GM19468 (cell line): ENCODE results near the gene DNAJC11.
"Not testable (repeated sequence)": the region's sequence is repeated elsewhere in the genome, so short reads cannot be mapped to it uniquely, and the experiment has no call there.

ENCODE experiments used
- ATAC-seq: cut with Tn5 transposase; IDR thresholded peaks from one replicate; pipeline ENCODE4 v1.9.1; 2021; ENCODE audit warnings: mild to moderate bottlenecking, moderate library complexity, moderate number of reproducible peaks; ENCODE audit not compliant: unreplicated experiment; ENCODE audit errors: extremely low read depth

DNAJC11 gene

DNA sequence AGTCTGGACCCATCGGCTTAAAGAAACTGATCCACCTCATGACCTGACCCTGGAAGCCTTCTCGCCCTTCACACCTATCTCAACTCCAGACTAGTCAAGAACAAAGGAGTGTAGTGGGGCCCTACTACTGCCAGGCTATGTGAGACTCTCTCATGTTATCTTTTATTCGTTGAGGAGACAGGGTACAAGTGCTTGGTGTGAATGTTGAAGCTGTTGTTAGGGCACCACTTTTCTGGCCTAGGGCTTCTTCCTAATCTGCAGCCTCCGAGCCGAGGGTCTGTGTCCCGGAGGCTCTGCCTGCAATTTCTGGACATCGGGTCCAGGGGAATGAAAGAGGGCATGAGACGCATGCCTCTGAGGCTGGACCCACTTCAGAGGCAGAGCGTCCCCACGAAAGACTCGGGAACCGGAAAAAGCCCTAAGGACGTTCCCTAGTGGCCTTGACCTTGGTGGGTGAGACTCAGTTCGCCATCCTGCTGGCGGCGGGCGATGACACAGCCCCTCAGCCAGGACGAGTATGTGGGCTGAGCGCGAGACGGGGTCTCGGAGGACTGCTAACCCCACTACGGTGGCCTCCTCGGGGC is 671 bp downstream of the DNAJC11 start:
- ATAC-seq, result no peak

GRCh38 chr1:6699915-6700314 is 1.7 kb downstream of the DNAJC11 start:
- not testable (repeated sequence) for ATAC-seq

- ATAC-seq, result no peak
These were observed 5.7 kb downstream of the DNAJC11 start for GRCh38 chr1:6695868-6696267.

- ATAC-seq, result no peak
These were observed 7.4 kb downstream of the DNAJC11 start for GRCh38 chr1:6694121-6694713.

GRCh38 chr1:6692956-6693355 is 8.7 kb downstream of the DNAJC11 start:
- no peak for ATAC-seq

GRCh38 chr1:6691507-6691906 is 10.1 kb downstream of the DNAJC11 start:
- no peak for ATAC-seq

DNA sequence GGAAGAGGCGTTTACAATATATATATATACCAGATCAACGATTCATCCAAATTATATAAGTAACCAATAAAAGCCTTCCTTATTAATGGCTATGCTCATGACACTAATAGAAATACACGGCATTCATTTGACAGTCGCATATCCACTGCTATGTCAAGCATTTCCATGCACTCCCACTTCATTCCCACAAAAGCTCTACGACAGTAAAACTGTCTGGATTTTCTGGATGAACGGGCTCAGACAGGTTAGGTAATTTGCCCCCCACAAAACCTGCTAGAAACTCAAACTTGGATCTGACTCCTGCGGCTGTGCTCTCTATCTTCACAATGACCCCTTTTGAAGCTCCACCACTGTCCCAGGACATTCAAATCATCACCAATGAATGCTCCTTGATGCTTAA is 11.4 kb downstream of the DNAJC11 start:
- ATAC-seq, result no peak

DNA sequence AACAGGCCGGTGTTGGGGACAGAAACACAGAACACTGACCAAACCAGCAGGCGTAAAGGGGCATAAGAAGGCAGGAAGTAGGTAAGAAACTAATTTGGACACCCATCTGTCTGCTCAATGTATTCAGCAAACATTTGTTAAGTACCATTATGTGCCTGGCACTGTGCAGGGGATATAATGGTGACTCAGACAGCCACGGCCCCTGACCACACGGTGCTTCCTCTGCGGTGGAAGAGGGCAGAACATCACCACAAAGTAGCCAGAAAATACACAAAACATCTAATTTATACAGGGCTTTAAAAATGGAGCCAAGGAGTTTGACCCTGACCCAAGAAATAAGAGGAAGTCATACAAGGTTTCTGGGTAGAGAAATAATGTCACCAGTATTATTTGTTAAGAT is 12.9 kb downstream of the DNAJC11 start:
- ATAC-seq, result no peak

- ATAC-seq, result no peak
These were observed 13.6 kb downstream of the DNAJC11 start for GRCh38 chr1:6688001-6688400.

- ATAC-seq, result no peak
These were observed 15.3 kb downstream of the DNAJC11 start for GRCh38 chr1:6686294-6686693.

GRCh38 chr1:6685381-6685780 is 16.2 kb downstream of the DNAJC11 start:
- no peak for ATAC-seq

DNA sequence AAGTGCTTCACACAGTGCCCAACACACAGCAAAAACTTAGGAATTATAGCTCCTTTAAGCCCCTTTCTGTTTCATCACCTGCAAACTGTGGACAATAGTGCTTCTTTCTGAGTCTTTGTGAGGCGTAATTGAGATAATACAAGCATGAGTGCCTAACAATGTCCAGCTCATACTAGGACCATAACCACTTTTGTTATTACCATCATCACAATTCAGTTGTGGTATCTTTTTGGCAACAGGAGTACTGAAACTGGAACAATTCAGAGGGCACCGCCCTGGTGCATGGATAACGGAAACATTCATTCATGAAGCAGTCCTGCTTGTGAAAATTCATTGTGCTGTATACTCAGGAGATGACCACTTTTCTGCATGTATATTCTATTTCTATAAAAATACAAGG is 18.2 kb downstream of the DNAJC11 start:
- no peak for ATAC-seq

DNA sequence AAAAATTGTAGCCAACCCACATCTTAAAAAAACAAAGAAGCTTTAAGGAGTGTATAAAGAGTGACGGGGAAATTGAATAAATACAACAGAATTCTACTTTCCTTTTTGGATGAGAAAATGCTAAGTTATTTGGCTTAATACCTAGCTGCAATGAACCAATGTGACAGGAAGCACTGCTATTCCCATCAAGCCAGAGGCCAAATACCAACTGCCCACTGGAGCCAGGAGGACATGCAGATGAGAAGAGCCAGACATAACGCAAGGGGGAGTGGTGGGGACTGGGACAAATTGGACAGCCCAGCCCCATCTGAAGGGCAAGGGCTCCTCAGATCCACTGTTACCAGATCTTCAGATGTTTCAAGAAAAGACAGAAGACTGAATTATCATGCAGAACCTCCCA is 25.7 kb downstream of the DNAJC11 start:
- ATAC-seq, result no peak

GRCh38 chr1:6674771-6675170 is 26.8 kb downstream of the DNAJC11 start:
- no peak for ATAC-seq

DNA sequence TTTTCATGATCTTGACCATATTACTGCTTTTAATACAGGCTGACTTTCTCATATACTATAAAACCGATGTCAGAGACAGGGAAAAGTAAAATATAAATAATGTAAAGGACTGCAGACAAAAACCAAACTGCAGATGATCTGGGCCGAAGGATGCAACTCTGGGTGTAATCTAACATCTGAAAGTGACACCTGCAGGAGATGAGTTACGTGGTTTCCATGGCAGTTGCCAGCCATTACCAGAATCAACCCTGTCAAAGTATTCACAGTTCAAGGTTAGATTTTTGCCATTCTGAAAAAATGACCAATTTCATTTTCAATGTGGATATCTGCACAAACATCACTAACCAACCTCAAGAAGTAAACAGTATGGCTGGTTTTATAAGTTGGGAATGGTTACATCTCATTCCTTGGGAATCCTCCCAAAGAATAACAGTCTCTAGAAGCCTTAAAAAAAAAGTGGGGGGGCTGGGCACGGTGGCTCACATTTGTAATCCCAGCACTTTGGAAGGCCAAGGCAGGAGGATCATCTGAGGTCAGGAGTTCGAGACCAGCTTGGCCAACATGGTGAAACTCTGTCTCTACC is 27.7 kb downstream of the DNAJC11 start:
- no peak for ATAC-seq

DNA sequence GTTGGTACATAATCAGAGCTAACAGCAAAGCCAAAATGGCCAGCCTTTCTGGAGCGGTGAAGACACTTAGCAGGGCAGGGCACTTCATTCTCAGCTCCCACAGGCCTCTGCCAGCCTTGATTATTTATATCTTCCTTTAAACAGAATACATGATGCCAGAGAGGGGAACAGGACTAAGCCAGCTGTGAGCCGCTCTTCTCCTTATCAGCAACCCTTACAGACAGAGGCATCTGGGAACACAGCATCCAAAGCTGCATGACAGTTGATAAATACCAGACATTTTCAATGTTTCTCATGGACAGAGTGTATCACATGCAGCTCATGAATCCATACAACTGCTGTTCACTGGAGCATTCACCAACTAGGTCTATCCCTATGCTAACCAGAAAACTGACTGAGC is 29.1 kb downstream of the DNAJC11 start:
- ATAC-seq, result no peak

GRCh38 chr1:6668503-6668902 is 33.1 kb downstream of the DNAJC11 start:
- no peak for ATAC-seq

DNA sequence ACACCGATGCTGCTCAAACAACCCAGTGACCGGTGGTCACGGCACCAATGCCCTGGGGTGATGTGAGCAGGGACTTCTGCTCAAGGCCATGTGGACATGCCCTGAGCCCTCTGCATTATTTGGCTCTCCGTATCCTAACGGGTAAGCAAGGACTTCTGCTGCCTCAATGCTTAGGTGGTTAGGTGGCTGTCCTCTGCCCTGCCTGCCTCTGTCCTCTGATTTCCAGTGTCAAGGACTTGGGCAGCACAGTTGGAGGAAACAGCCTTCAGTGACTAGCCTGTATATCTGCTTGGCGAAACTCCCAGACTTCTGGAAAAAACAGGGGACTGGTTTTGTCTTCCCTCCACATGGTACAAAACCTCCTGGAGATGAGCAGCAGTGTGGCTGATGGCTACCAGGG is 34.5 kb downstream of the DNAJC11 start:
- no peak for ATAC-seq

- no peak for ATAC-seq
These were observed 34.9 kb downstream of the DNAJC11 start for GRCh38 chr1:6666696-6667095.

GRCh38 chr1:6662468-6662867 is 39.1 kb downstream of the DNAJC11 start:
- not testable (repeated sequence) for ATAC-seq

- ATAC-seq, result no peak
These were observed 41.1 kb downstream of the DNAJC11 start for GRCh38 chr1:6660415-6661049.
